NCI-H1092 (cell line): ENCODE measurements around the gene LINGO4.

ENCODE experiments used
- DNase-seq: peaks from one replicate; lab custom pipeline; 2025; lab: John Stamatoyannopoulos, UW

The LINGO4 gene

GRCh38 chr1:151805066-151805820 is at the start of gene LINGO4:
TSS of gene LINGO4 (minus strand) at chr1:151805419. CDS start at chr1:151802704, 2,715 bp downstream.
- no peak for DNase-seq

- no peak for DNase-seq
Measured at GRCh38 chr1:151854658-151855057, 49.4 kb upstream of the LINGO4 start.

- no peak for DNase-seq
Measured at GRCh38 chr1:151853411-151853943, 48.3 kb upstream of the LINGO4 start, which contains the start of gene THEM5. TSS of gene THEM5 (minus strand) at chr1:151853712. CDS start at chr1:151853565, 147 bp downstream.

- DNase-seq = no peak
Measured at GRCh38 chr1:151852733-151853132, 47.5 kb upstream of the LINGO4 start.

GRCh38 chr1:151851886-151852285 is 46.7 kb upstream of the LINGO4 start:
- DNase-seq = no peak

GRCh38 chr1:151849871-151850270 is 44.7 kb upstream of the LINGO4 start:
- DNase-seq = no peak

GRCh38 chr1:151849126-151849525 is 43.9 kb upstream of the LINGO4 start:
- DNase-seq = no peak

GRCh38 chr1:151847867-151848596 is 42.8 kb upstream of the LINGO4 start:
- no peak for DNase-seq

GRCh38 chr1:151846686-151847237 is 41.5 kb upstream of the LINGO4 start:
- no peak for DNase-seq

- no peak for DNase-seq
Measured at GRCh38 chr1:151846062-151846568, 40.9 kb upstream of the LINGO4 start.

- DNase-seq = no peak
Measured at GRCh38 chr1:151843398-151843797, 38.2 kb upstream of the LINGO4 start.

- no peak for DNase-seq
Measured at GRCh38 chr1:151841141-151841540, 35.9 kb upstream of the LINGO4 start.

- DNase-seq = no peak
Measured at GRCh38 chr1:151840421-151840820, 35.2 kb upstream of the LINGO4 start.

GRCh38 chr1:151839457-151840403 is 34.5 kb upstream of the LINGO4 start, which contains the start of gene C2CD4D:
TSS of gene C2CD4D (minus strand) at chr1:151839820. CDS start at chr1:151838989, 831 bp downstream.
- peak; percentile 80 for DNase-seq

- DNase-seq = no peak
Measured at GRCh38 chr1:151839082-151839412, 33.8 kb upstream of the LINGO4 start.

GRCh38 chr1:151838222-151839081 is 33.2 kb upstream of the LINGO4 start:
- DNase-seq = no peak

GRCh38 chr1:151837884-151838221 is 32.6 kb upstream of the LINGO4 start:
- no peak for DNase-seq

- no peak for DNase-seq
Measured at GRCh38 chr1:151837197-151837596, 32.0 kb upstream of the LINGO4 start.

- no peak for DNase-seq
Measured at GRCh38 chr1:151835596-151835995, 30.4 kb upstream of the LINGO4 start.

- DNase-seq = no peak
Measured at GRCh38 chr1:151834239-151834638, 29.0 kb upstream of the LINGO4 start.
